ENCODE results near the gene PNPLA2.

DNA sequence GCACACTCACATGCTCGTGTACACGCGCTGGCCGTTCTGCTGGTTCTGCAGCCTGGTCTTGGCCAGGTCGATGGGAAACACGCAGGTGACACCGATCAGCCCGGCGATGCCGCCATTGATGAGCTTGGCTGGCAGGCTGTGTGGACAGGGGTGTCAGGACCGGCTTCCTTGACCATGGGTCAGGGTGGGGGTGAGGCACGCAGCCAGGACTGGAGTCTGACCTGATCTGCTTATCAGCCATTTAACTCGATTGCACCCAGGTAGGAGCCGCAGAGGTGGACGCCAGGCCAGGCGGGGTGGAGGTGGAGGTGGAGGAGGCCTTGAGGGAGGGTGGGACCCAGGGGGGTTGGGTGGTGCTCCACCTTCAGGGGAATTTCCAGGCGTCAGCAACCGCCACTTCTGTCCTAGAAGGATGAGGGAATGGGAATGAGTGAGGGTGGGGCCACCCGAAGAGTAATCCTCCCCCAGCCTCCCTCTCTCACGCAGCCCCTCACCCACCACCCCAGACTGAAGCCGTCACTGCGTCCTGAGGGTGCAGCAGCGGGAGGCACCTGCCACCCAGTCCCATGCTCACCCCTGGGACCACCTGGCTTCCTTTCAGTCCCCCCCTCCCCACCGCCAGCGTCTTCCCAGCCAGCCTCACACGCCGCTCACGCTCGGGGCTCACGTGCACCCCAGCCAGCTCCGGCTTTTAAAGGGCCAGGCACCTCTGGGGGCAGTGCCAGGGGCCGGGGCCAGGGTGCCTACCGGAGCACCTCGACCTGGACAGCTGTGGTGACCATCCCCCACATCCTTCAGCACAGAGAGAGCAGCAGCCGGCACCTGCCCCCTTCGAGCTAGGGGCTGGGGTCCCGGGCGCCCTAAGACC, 23.7 kb upstream of the PNPLA2 start:
- TF ChIP-seq, protein P1, sequence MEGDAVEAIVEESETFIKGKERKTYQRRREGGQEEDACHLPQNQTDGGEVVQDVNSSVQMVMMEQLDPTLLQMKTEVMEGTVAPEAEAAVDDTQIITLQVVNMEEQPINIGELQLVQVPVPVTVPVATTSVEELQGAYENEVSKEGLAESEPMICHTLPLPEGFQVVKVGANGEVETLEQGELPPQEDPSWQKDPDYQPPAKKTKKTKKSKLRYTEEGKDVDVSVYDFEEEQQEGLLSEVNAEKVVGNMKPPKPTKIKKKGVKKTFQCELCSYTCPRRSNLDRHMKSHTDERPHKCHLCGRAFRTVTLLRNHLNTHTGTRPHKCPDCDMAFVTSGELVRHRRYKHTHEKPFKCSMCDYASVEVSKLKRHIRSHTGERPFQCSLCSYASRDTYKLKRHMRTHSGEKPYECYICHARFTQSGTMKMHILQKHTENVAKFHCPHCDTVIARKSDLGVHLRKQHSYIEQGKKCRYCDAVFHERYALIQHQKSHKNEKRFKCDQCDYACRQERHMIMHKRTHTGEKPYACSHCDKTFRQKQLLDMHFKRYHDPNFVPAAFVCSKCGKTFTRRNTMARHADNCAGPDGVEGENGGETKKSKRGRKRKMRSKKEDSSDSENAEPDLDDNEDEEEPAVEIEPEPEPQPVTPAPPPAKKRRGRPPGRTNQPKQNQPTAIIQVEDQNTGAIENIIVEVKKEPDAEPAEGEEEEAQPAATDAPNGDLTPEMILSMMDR (conservative IDR thresholded peaks at IDR 0.05; ENCODE audit: low read depth, low read length), result no peak
- no peak for TF ChIP-seq EZH2 (IDR thresholded peaks at IDR 0.05; ENCODE audit: low read length, unreplicated experiment)

Data from PC-3 (cell line).